NK-92 treated with Interleukin-12 subunit alpha and Interleukin-12 subunit beta, amount 100 ng/mL, for 24 hours (cell line): ENCODE measurements around the gene BCLAF1.
"Not testable (repeated sequence)": the region's sequence is repeated elsewhere in the genome, so short reads cannot be mapped to it uniquely, and the experiment has no call there.

ENCODE experiments used
- DNase-seq: peaks from one replicate; lab custom pipeline; 2025; lab: John Stamatoyannopoulos, UW

Gene BCLAF1

GRCh38 chr6:136308469-136308868 lies 18.8 kb upstream of the BCLAF1 start:
- DNase-seq: not testable (repeated sequence)

- no peak for DNase-seq
These were observed 17.7 kb upstream of the BCLAF1 start for GRCh38 chr6:136307351-136307750.

GRCh38 chr6:136306466-136306865 lies 16.8 kb upstream of the BCLAF1 start:
- DNase-seq: no peak

GRCh38 chr6:136304410-136304809 lies 14.8 kb upstream of the BCLAF1 start:
- DNase-seq: no peak

GRCh38 chr6:136303516-136303915 lies 13.9 kb upstream of the BCLAF1 start:
- no peak for DNase-seq

GRCh38 chr6:136294621-136295020 lies 5.0 kb upstream of the BCLAF1 start:
- no peak for DNase-seq

- peak; percentile 71 for DNase-seq
These were observed 864 bp upstream of the BCLAF1 start for GRCh38 chr6:136290410-136291010.

GRCh38 chr6:136289327-136289578 lies 393 bp downstream of the BCLAF1 start:
- DNase-seq: peak; percentile 90

GRCh38 chr6:136288566-136289326 lies 900 bp downstream of the BCLAF1 start:
- peak; percentile 86 for DNase-seq

- DNase-seq: no peak
These were observed 4.7 kb downstream of the BCLAF1 start for GRCh38 chr6:136284909-136285308.

- no peak for DNase-seq
These were observed 6.7 kb downstream of the BCLAF1 start for GRCh38 chr6:136282906-136283305.

GRCh38 chr6:136280032-136280609 lies 9.5 kb downstream of the BCLAF1 start:
- no peak for DNase-seq

- no peak for DNase-seq
These were observed 15.6 kb downstream of the BCLAF1 start for GRCh38 chr6:136274062-136274461.

- DNase-seq: no peak
These were observed 24.5 kb downstream of the BCLAF1 start for GRCh38 chr6:136265101-136265500.

- DNase-seq: no peak
These were observed 26.7 kb downstream of the BCLAF1 start for GRCh38 chr6:136262940-136263339.

GRCh38 chr6:136254851-136255466 lies 34.7 kb downstream of the BCLAF1 start:
- no peak for DNase-seq

GRCh38 chr6:136253734-136254133 lies 35.9 kb downstream of the BCLAF1 start:
- DNase-seq: no peak

- DNase-seq: no peak
These were observed 37.2 kb downstream of the BCLAF1 start for GRCh38 chr6:136252441-136252840.

- no peak for DNase-seq
These were observed 38.3 kb downstream of the BCLAF1 start for GRCh38 chr6:136251394-136251793.

GRCh38 chr6:136250686-136251008 lies 39.0 kb downstream of the BCLAF1 start:
- DNase-seq: no peak

GRCh38 chr6:136249811-136250685 lies 39.6 kb downstream of the BCLAF1 start, which contains the start of gene MTFR2:
TSS of gene MTFR2 (minus strand) at chr6:136250311. CDS start at chr6:136249099, 1,212 bp downstream.
- DNase-seq: peak; percentile 89

GRCh38 chr6:136249336-136249735 lies 40.3 kb downstream of the BCLAF1 start:
- no peak for DNase-seq
